NCI-H526 treated with DMSO at 0.1 percent for 48 hours (cell line): ENCODE data around the gene C5orf46.
A peak's percentile ranks its signal among the peaks of the same experiment; 100 is the strongest.

ENCODE experiments used
- DNase-seq: peaks from one replicate; lab custom pipeline; 2025; lab: John Stamatoyannopoulos, UW

The C5orf46 gene

DNA sequence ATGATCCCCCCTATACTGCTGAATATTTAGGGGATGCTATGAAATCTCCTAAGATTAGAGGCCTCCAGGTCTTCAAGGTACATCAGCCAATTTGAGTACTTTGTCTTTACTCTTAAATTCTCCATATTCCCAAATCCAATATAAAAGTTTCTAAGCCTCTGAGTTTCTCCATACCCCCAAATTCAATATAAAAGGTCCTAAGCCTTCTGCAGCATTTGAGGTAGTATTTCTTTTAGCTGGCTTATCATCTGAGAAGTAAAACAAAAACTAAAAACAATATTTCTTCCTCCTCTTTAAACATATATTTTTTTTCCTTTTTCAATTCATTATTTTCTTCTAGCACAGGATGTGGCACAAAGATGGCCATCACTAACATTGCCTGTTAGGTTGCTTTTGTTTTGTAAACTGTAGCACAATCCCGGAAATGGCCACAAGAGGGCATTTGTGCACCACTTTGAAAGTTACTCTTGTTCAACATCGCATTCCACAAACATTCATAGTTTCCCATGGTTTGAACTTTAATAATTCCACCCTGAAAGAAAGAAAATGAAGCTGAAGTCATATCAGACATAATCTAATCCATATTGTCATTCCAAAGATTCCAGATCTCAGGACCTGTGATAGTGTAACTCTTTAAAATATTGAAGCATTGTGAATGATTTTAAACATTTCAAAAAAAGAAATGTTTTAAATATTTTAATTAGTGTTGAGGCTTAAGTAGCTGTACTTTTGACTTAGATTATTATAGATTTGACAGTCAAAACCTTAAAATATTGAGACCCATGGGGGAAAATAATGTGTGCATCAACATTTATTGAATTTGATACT lies 48.8 kb downstream of the C5orf46 start:
- no peak for DNase-seq

DNA sequence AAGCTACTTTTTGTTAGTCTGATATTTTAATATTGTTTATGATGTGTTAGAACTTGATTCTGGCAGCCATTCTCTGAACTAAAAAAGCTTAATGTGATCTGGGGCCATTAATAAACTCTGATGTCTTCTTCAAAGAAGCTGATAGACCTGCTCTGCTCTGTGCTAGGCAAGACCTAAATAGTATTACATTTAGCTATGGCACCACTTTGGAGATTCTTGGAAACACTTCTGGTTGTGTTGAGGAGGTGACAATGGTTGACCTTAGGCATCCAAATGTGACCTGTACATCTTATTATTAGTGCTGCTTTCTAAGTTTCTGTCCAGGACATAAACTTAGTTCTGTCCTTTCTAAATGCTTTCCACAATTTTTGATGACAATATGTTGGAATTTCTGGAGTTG lies 49.5 kb downstream of the C5orf46 start:
- DNase-seq, result no peak

DNA sequence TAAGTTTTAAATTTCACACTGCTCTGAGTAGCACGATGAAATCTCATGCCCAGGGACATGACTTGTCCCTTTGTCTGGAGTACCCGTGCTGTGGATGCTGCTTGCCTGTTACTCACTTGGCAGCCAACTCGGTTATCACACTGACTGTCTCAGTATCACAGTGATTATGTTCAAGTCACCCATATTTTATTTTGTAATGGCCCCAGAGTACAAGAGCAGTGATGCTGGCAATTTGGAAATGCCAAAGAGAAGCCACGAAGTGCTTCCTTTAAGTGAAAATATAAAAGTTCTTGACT lies 50.6 kb downstream of the C5orf46 start:
- DNase-seq, result no peak

DNA sequence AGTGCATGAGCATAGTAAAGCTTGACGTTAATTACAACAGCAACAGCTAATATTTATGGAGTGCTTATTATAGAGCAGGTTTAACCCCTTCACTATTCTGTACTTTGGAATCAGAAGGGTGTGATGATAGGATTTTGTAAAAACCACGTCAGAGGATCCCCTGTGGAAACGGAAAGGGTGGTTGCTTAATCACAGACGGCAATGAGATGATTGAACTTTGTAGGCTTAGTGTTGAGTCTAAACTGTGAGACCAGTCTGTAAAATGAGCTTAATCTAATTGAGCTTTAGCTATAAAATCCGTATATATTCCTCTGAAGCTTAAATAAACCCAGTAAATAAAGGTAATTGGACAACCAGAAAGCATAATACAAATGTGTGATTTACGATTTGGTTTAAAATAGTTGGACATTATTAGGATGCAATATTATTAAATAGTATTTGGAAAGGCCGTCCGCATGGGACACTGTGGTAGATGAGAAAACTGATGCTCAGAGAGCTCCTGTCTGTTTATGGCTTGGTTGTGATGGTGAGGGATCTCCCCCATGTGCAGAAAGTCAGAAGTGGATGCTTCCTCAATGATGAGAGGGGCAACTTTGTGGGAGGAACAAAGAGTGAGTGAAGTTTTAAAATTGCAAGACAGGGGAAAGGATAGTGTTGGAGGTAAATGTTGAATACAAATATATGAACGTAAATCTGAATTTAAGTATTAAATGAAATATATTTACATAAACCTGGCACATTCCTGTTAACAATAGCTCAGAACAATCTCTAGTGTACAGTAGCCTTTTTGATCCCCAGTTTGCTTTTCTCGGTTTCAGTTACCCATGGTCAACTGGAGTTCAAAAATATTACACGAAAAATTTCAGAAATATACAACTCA lies 51.2 kb downstream of the C5orf46 start:
- no peak for DNase-seq

DNA sequence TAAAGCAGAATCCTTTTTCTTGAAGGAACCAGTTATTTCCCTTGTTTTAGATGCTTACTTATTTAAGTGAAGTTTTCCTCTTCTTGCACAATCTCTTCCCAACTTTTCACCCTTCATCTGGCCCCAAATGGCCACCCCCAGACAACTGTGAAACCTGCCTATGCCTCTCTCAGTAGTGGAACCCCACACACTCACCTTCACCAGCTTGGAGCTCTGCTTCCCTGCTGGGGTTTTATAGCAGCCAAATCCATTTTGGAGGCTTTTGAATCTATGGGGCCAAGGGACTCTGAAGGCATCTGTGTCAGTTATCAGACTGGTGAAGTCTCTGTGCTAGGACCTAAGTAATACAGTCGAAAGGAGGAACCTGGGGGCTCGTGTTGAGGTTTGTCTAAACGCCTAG lies 52.0 kb downstream of the C5orf46 start:
- DNase-seq, result no peak

DNA sequence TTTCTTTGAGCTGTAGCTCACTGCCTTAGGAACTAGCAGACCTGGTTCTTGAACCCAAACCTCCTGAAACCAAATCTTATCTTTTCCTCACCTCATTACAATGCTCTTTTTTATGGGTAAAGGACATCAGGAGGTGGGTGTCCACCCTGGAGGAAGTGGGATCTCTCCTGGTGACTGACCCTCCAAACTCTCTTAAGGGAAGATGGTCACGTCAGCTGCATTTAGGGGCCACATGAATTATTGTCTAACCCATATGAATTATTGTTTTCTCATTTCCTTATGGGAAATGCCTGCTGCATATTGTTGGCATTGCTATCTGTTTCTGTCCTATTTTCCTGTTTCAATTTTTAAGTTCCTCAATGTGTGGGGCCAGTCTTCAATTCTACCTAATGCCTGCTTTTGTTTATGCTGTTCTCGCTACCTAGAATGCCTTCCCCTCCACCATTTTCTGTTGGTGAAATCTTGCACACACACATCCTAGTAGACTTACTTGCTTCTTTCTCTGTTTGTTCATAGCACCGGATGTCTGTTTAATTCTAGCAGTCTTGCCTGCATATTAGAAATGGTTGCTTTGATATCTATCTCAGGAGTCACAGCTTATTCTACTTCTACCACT lies 52.9 kb downstream of the C5orf46 start:
- no peak for DNase-seq

DNA sequence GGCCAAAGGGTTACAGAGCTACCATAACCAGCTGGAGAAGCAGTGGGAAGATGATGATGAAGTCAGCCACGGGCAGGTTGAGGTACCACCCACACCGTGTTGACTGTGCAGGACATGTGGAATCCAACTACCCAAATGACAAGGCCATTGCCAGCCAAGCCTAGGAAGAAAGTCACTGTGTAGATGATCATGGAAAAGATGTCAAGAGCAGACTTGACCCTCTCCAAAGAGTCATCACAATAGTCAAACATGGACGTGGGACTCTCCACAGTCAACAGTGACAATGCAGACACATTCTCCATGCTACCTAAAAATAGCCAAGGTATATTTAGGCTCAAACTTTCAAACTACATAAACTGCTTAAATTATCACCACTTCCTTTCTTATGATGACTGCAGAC lies 54.0 kb downstream of the C5orf46 start:
- DNase-seq, result no peak

DNA sequence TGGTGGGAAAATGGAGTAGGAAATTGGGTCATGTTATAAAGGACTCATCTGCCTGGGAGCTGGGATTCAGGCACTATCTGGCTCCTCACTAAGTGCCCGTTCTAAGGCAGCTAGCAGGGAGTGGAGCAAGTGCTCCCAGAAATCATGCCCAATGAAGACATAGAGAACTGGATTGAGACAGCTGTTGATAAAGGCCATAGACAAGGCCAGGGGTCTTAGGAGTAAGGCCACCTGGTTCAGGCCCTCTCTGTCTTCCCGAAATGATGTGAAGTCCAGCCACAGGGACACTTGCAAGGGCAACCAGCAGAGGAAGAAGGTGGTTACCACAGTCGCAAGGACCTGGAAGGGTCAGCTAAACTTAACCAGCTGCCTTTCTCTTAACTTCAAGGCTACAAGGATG lies 54.8 kb downstream of the C5orf46 start:
- no peak for DNase-seq

DNA sequence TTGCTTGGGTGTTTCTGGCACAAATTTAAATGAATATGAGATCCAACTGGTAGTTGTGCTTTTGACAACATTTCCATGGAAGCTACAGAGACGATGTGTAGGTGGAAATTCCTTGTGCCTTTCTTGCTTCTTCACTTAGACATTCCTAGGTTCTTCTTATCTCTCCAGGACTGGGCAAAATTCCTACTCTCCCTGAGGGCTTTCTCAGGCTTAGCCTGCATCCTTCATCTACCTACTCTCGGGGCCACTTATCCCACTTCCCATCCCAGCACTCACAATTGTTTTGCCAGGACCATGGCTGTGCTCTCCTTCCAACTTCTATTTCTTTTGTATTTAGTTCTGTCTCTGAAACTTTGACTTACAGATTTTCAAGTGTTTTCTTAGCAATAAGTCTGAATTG lies 57.1 kb downstream of the C5orf46 start:
- no peak for DNase-seq

DNA sequence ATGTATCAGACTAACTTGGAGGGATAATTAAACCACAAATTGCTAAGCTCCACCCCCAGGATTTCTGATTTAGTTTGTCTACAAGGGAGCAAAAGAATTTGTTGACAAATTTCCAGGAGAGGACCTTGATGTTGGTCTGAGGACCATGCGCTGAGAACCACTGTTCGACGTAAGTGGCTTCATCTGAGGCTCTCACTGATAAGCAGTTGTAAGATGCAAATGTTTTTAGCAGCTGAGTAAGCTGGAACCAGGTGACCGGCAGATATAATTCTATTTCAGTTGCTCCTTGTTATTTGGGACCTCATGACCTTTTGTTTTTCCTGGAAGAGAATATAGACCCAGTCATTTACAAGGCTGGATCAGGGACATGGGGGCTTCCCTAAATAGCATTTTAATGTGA lies 60.7 kb downstream of the C5orf46 start:
- DNase-seq, result peak; percentile 25

DNA sequence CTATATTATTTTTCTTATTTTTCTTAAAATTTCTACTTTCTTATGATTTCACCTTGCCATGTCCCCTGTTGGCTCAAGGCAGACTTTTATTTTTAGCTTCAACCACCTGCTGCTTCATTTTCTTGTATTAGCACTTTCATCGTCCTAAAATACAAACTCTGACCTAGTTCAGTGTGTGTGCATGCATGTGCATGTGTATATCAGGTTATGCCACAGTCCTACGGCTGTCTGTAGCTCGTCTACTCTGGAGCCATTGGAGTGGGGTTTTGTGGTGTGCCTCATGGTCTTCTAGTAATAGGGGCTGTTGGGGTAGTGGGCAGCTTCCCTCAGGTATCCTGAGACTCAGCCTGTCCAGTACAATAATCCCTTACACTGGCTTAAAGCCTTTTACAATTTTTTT lies 61.5 kb downstream of the C5orf46 start:
- DNase-seq, result no peak

DNA sequence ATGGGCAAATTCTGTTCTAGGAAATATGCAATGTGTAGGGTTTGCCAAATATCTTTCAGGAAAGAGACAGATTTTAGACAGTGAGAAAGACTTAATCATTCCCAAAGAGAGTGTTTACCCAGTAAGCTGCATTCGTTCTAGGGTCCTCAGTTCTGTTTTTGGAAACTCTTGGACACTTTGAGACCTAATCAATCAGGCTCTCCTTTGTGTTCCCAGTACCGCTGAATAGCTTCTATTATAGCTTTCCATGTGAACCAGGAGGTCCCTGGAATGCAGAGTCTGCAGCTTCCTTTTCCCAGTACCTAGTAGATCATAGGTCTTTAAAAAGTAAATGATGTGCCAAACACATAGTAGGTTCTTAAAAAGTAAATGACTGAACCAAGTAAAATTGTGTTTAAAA lies 63.5 kb downstream of the C5orf46 start:
- no peak for DNase-seq
